Liver (tissue), 9 donors: Measurements from ENCODE around the gene TOPBP1. TPM values are rescaled to one million over a fixed set of nuclear protein-coding genes. Genes with fewer than 3 reads are reported as not detected.

Experiments used
- DNase-seq: peaks from one replicate; pipeline ENCODE4 v3.0.0-alpha.2; 2017; ENCODE audit warnings: low spot score
- H3K27ac ChIP-seq, 2 donors: one replicate each; pipeline ENCODE4 v1.7.0; 2013; ENCODE audit warnings: inconsistent platforms in 2 of 2, low read length in 2 of 2, control low read depth in 1 of 2, low read depth in 1 of 2, mild to moderate bottlenecking in 1 of 2
- H3K27me3 ChIP-seq, 4 donors: one replicate each; pipeline versions ENCODE4 v1.6.1 to v1.7.0; 2013; ENCODE audit warnings: low read length in 3 of 4, inconsistent platforms in 1 of 4, mild to moderate bottlenecking in 1 of 4, moderate library complexity in 1 of 4; ENCODE audit not compliant: control insufficient read depth in 4 of 4, insufficient read depth in 4 of 4
- H3K36me3 ChIP-seq, 4 donors: one replicate each; pipeline versions ENCODE4 v1.6.1 to v1.7.0; 2013; ENCODE audit warnings: low read length in 3 of 4, mild to moderate bottlenecking in 3 of 4, low read depth in 1 of 4, moderate library complexity in 1 of 4; ENCODE audit not compliant: control insufficient read depth in 4 of 4, insufficient read depth in 3 of 4
- H3K4me1 ChIP-seq, 4 donors: one replicate each; pipeline versions ENCODE4 v1.6.1 to v1.7.0; 2013; ENCODE audit warnings: low read length in 3 of 4, mild to moderate bottlenecking in 3 of 4, moderate library complexity in 1 of 4; ENCODE audit not compliant: control insufficient read depth in 4 of 4, insufficient read depth in 4 of 4
- H3K4me3 ChIP-seq, 3 donors: one replicate each; pipeline versions ENCODE4 v1.6.1 to v1.7.0; 2013; ENCODE audit warnings: low read length in 3 of 3, control low read depth in 1 of 3, low read depth in 1 of 3, mild to moderate bottlenecking in 1 of 3
- H3K9ac ChIP-seq, 2 donors: one replicate each; pipeline ENCODE4 v1.7.0; 2013; ENCODE audit warnings: low read length in 2 of 2, mild to moderate bottlenecking in 2 of 2, moderate library complexity in 2 of 2, control low read depth in 1 of 2, low read depth in 1 of 2
- H3K9me3 ChIP-seq, 4 donors: one replicate each; pipeline versions ENCODE4 v1.6.1 to v1.7.0; 2013; ENCODE audit warnings: low read length in 3 of 4; ENCODE audit not compliant: control insufficient read depth in 4 of 4
- EGR1 ChIP-seq, 2 donors: IDR thresholded peaks; 2 replicates each; pipeline ENCODE4 v1.6.1; 2016 to 2018; ENCODE audit warnings: antibody characterized with exemption in 2 of 2, low read depth in 2 of 2
- FOXA1 ChIP-seq: IDR thresholded peaks from 2 replicates; pipeline ENCODE4 v1.6.1; 2016; ENCODE audit warnings: antibody characterized with exemption
- FOXA2 ChIP-seq: IDR thresholded peaks from 2 replicates; pipeline ENCODE4 v1.6.1; 2016; ENCODE audit warnings: antibody characterized with exemption
- GABPA ChIP-seq, 2 donors: IDR thresholded peaks in 1 of 2; conservative IDR thresholded peaks in 1 of 2; 2 replicates each; pipeline ENCODE4 v1.6.1; 2016; ENCODE audit warnings: antibody characterized with exemption in 2 of 2, mild to moderate bottlenecking in 1 of 2, moderate library complexity in 1 of 2
- HNF4A ChIP-seq, 2 donors: conservative IDR thresholded peaks; 2 replicates each; pipeline ENCODE4 v1.6.1; 2016; ENCODE audit warnings: antibody characterized with exemption in 2 of 2, mild to moderate bottlenecking in 2 of 2
- HNF4G ChIP-seq: IDR thresholded peaks from 2 replicates; pipeline ENCODE4 v1.6.1; 2016; ENCODE audit warnings: antibody characterized with exemption
- JUND ChIP-seq, 2 donors: IDR thresholded peaks; 2 replicates each; pipeline ENCODE4 v1.6.1; 2016; ENCODE audit warnings: antibody characterized with exemption in 2 of 2
- NR2F2 ChIP-seq: IDR thresholded peaks from 2 replicates; pipeline ENCODE4 v1.6.1; 2016; ENCODE audit warnings: antibody characterized with exemption
- RAD21 ChIP-seq, 2 donors: IDR thresholded peaks; 2 replicates each; pipeline ENCODE4 v1.6.1; 2016; ENCODE audit warnings: antibody characterized with exemption in 2 of 2, mild to moderate bottlenecking in 2 of 2
- RXRA ChIP-seq, 2 donors: IDR thresholded peaks; 2 replicates each; pipeline ENCODE4 v1.6.1; 2017 to 2018; ENCODE audit warnings: antibody characterized with exemption in 2 of 2, mild to moderate bottlenecking in 1 of 2
- SP1 ChIP-seq: IDR thresholded peaks from 2 replicates; pipeline ENCODE4 v1.6.1; 2018; ENCODE audit warnings: antibody characterized with exemption, mild to moderate bottlenecking
- TAF1 ChIP-seq: conservative IDR thresholded peaks from 2 replicates; pipeline ENCODE4 v1.6.1; 2016; ENCODE audit warnings: antibody characterized with exemption, mild to moderate bottlenecking
- YY1 ChIP-seq: IDR thresholded peaks from 2 replicates; pipeline ENCODE4 v1.6.1; 2016; ENCODE audit warnings: antibody characterized with exemption, mild to moderate bottlenecking
- WGBS: extraction: QIAGEN DNeasy Blood & Tissue Kit; methylation state at CpG from one replicate; pipeline ENCODE4 v1.1.7; 2013; 5-methylcytosine and 5-hydroxymethylcytosine counted together
- polyA plus RNA-seq, 2 donors: library from polyadenylated mRNA; stranded (reverse) in 1 of 2; unstranded in 1 of 2; fragments of 200-250 nt in 1 of 2; fragments of >200 nt in 1 of 2; fragmentation: Nextera tagmentation in 1 of 2; extraction: Ambion mirVana in 1 of 2; gene quantifications; one replicate each; pipeline versions ENCODE4 v1.2.1 to v1.2.3, GENCODE V29; 2013 to 2015
- total RNA-seq, 2 donors: library from RNA; depleted of rRNA; stranded (reverse); fragments of >200 nt; gene quantifications; one replicate each; pipeline ENCODE4 v1.2.3, GENCODE V29; 2014
- TF ChIP-seq, protein P1 (sequence below): IDR thresholded peaks from 2 replicates; pipeline ENCODE4 v1.6.1; 2016; ENCODE audit warnings: antibody characterized with exemption
- TF ChIP-seq, protein P2 (sequence below): IDR thresholded peaks from 2 replicates; pipeline ENCODE4 v1.6.1; 2016; ENCODE audit warnings: antibody characterized with exemption, mild to moderate bottlenecking
- TF ChIP-seq, protein P3 (sequence below): fragments of 150-350 bp; IDR thresholded peaks from 2 replicates; pipeline ENCODE4 v1.5.1; 2017; ENCODE audit warnings: improper control_type of control experiment, low read depth, low read length; ENCODE audit not compliant: missing input control
- TF ChIP-seq, protein P4 (sequence below): IDR thresholded peaks from 2 replicates; pipeline ENCODE4 v1.6.1; 2016; ENCODE audit warnings: antibody characterized with exemption
- TF ChIP-seq, protein P5 (sequence below): IDR thresholded peaks from 2 replicates; pipeline ENCODE4 v1.6.1; 2016; ENCODE audit warnings: antibody characterized with exemption
- donor health status: healthy.
- donor health status: healthy.
- donor health status: healthy.
- donor health status: healthy.
- donor health status: healthy.

Gene TOPBP1
- total and polyA plus RNA-seq, 4 donors = 3.3 to 22.9 (median 8.7) TPM

DNA sequence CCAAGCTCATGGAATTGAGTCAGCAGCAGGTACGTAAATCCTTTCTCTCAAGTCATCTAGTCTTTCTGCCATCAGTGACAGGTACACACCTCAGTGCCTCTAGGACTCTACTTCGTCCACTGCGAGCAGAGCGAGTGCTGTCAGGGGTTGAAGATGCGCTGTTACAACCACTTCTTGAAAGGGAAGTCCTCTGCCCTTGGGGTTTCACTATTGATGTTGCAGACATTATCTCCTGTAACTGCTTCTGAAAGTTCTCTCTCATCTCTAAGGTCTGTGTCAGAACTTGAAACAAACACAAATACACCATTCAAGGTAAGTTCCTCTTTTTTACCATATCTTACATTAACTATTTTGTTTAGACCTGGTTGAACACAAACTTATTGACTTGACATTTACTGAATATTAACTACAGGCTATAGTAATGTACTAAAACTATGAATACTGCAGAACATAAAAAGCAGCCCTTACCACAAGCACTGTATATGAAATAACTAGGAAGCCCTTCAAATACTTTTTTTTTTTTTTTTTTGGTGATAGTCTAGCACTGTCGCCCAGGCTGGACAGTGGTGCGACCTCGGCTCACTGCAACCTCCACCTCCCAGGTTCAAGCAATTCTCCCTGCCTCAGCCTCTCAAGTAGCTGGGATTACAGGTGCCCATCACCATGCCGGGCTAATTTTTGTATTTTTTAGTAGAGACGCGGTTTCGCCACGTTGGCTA, 41.5 kb downstream of the TOPBP1 start:
- TF ChIP-seq EGR1 (IDR thresholded peaks at IDR 0.05; ENCODE audit: low read depth in 2 of 2) (no peak), GABPA (IDR thresholded peaks at IDR 0.05 in 1 of 2, conservative IDR thresholded peaks at IDR 0.05 in 1 of 2) (no peak), YY1 (no peak), RAD21 (IDR thresholded peaks at IDR 0.05) (no peak), RXRA (IDR thresholded peaks at IDR 0.05) (no peak), HNF4A (conservative IDR thresholded peaks at IDR 0.05) (no peak), JUND (IDR thresholded peaks at IDR 0.05) (no peak)
- TF ChIP-seq, protein P1, sequence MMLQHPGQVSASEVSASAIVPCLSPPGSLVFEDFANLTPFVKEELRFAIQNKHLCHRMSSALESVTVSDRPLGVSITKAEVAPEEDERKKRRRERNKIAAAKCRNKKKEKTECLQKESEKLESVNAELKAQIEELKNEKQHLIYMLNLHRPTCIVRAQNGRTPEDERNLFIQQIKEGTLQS = no peak
- TF ChIP-seq, protein P2, sequence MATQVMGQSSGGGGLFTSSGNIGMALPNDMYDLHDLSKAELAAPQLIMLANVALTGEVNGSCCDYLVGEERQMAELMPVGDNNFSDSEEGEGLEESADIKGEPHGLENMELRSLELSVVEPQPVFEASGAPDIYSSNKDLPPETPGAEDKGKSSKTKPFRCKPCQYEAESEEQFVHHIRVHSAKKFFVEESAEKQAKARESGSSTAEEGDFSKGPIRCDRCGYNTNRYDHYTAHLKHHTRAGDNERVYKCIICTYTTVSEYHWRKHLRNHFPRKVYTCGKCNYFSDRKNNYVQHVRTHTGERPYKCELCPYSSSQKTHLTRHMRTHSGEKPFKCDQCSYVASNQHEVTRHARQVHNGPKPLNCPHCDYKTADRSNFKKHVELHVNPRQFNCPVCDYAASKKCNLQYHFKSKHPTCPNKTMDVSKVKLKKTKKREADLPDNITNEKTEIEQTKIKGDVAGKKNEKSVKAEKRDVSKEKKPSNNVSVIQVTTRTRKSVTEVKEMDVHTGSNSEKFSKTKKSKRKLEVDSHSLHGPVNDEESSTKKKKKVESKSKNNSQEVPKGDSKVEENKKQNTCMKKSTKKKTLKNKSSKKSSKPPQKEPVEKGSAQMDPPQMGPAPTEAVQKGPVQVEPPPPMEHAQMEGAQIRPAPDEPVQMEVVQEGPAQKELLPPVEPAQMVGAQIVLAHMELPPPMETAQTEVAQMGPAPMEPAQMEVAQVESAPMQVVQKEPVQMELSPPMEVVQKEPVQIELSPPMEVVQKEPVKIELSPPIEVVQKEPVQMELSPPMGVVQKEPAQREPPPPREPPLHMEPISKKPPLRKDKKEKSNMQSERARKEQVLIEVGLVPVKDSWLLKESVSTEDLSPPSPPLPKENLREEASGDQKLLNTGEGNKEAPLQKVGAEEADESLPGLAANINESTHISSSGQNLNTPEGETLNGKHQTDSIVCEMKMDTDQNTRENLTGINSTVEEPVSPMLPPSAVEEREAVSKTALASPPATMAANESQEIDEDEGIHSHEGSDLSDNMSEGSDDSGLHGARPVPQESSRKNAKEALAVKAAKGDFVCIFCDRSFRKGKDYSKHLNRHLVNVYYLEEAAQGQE = no peak
- TF ChIP-seq, protein P3, sequence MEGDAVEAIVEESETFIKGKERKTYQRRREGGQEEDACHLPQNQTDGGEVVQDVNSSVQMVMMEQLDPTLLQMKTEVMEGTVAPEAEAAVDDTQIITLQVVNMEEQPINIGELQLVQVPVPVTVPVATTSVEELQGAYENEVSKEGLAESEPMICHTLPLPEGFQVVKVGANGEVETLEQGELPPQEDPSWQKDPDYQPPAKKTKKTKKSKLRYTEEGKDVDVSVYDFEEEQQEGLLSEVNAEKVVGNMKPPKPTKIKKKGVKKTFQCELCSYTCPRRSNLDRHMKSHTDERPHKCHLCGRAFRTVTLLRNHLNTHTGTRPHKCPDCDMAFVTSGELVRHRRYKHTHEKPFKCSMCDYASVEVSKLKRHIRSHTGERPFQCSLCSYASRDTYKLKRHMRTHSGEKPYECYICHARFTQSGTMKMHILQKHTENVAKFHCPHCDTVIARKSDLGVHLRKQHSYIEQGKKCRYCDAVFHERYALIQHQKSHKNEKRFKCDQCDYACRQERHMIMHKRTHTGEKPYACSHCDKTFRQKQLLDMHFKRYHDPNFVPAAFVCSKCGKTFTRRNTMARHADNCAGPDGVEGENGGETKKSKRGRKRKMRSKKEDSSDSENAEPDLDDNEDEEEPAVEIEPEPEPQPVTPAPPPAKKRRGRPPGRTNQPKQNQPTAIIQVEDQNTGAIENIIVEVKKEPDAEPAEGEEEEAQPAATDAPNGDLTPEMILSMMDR = no peak
- Histone ChIP-seq H3K9me3 (no peaks in the 10 kb centered on the region), H3K4me1 (no peaks in the 10 kb centered on the region), H3K4me3 (no peak overlapping the region), H3K27ac (no peak overlapping the region), H3K9ac (no peak overlapping the region), H3K36me3 (peaks cover 4 to 24% (median 19%) of the 10 kb centered on the region in 4 donors), H3K27me3 (no peaks in the 10 kb centered on the region)
- DNase-seq = no peak
- 96% methylated on average over 13 of the region's 13 CpGs for WGBS

DNA sequence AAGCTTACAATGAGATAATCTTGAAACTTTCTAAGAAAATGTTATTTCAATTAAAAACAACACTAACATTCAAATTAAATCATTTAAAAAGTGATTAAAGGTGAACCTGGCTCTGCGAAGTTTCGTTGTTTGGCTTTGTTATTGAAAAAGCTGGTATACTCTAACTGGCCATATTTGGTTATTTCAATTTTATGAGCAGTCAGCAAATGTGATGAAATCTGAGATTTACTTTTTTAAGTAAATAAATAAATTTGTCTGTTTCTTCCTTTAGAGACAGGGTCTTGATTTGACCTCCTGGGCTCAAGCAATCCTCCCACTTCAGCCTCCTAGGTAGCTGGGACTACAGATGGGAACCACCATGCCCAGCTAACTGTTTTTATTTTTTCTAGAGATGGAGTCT, 50.2 kb downstream of the TOPBP1 start:
- Histone ChIP-seq H3K4me1 (peaks cover 0 to under 1% (median 0%) of the 10 kb centered on the region in 4 donors), H3K36me3 (peaks cover 3 to 18% (median 14%) of the 10 kb centered on the region in 4 donors)
- WGBS = 95% methylated on average over 2 of the region's 2 CpGs
- TF ChIP-seq HNF4G = no peak
- TF ChIP-seq NR2F2 = no peak
- TF ChIP-seq, protein P2 = no peak
- TF ChIP-seq, protein P4, sequence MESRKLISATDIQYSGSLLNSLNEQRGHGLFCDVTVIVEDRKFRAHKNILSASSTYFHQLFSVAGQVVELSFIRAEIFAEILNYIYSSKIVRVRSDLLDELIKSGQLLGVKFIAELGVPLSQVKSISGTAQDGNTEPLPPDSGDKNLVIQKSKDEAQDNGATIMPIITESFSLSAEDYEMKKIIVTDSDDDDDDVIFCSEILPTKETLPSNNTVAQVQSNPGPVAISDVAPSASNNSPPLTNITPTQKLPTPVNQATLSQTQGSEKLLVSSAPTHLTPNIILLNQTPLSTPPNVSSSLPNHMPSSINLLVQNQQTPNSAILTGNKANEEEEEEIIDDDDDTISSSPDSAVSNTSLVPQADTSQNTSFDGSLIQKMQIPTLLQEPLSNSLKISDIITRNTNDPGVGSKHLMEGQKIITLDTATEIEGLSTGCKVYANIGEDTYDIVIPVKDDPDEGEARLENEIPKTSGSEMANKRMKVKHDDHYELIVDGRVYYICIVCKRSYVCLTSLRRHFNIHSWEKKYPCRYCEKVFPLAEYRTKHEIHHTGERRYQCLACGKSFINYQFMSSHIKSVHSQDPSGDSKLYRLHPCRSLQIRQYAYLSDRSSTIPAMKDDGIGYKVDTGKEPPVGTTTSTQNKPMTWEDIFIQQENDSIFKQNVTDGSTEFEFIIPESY = no peak
- TF ChIP-seq RAD21 (IDR thresholded peaks at IDR 0.05) = no peak
- no peak for TF ChIP-seq JUND (IDR thresholded peaks at IDR 0.05)
- no peak for TF ChIP-seq GABPA (IDR thresholded peaks at IDR 0.05 in 1 of 2, conservative IDR thresholded peaks at IDR 0.05 in 1 of 2)
- no peak for TF ChIP-seq HNF4A (conservative IDR thresholded peaks at IDR 0.05)
- no peak for TF ChIP-seq RXRA (IDR thresholded peaks at IDR 0.05)
- TF ChIP-seq FOXA1 = no peak
- TF ChIP-seq FOXA2 = no peak
- TF ChIP-seq, protein P1 = no peak
- TF ChIP-seq, protein P5, sequence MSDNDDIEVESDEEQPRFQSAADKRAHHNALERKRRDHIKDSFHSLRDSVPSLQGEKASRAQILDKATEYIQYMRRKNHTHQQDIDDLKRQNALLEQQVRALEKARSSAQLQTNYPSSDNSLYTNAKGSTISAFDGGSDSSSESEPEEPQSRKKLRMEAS = no peak
- no peak for TF ChIP-seq SP1
- no peak for TF ChIP-seq TAF1
- TF ChIP-seq YY1 = no peak
- TF ChIP-seq EGR1 (IDR thresholded peaks at IDR 0.05; ENCODE audit: low read depth in 2 of 2) = no peak

More for the DNA sequence above, 50.2 kb downstream of the TOPBP1 start:
- Histone ChIP-seq H3K4me3 (no peak overlapping the region), H3K27ac (no peak overlapping the region), H3K9ac (no peak overlapping the region), H3K9me3 (no peaks in the 10 kb centered on the region), H3K27me3 (no peaks in the 10 kb centered on the region)
- no peak for DNase-seq
